ENCODE data around the gene ATP6V0B. TPM values are rescaled to one million over a fixed set of nuclear protein-coding genes. Genes with fewer than 3 reads are reported as not detected.
A peak's percentile ranks its signal among the peaks of the same experiment; 100 is the strongest.

ATP6V0B gene
- total and polyA plus RNA-seq, 2 of the 8 experiments (the other 6 are each of a cell fraction or from before 2014, with no cell fraction given) = 105 to 308 TPM

GRCh38 chr1:43974443-43975248 lies at the start of gene ATP6V0B (continued):
- TF ChIP-seq EZH2 (IDR thresholded peaks at IDR 0.05; ENCODE audit: low read depth, low read length, severe bottlenecking) = no peak
- TF ChIP-seq PHF8 (conservative IDR thresholded peaks at IDR 0.05; ENCODE audit: low read depth, low read length) = peak; percentile 83
- peak; percentile 93 for TF ChIP-seq KDM4A (IDR thresholded peaks at IDR 0.05; ENCODE audit: low read depth, low read length, severe bottlenecking)
- peak; percentile 45 for TF ChIP-seq POLR2AphosphoS5 (IDR thresholded peaks at IDR 0.05; ENCODE audit: low read depth, low read length)
- TF ChIP-seq, protein P1, sequence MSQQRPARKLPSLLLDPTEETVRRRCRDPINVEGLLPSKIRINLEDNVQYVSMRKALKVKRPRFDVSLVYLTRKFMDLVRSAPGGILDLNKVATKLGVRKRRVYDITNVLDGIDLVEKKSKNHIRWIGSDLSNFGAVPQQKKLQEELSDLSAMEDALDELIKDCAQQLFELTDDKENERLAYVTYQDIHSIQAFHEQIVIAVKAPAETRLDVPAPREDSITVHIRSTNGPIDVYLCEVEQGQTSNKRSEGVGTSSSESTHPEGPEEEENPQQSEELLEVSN (IDR thresholded peaks at IDR 0.05) = peak; percentile 87
- TF ChIP-seq POLR2A (IDR thresholded peaks at IDR 0.05; ENCODE audit: control extremely low read depth in 1 of 2, low read depth in 2 of 2, low read length in 2 of 2) = peak in 1 of 2 experiments; percentile 73; a peak in 2 of 3 replicates
- no peak for TF ChIP-seq HDAC6 (IDR thresholded peaks at IDR 0.05; ENCODE audit: low read depth, low read length)
- peak; percentile 81; the same call in 1 of the 2 replicates for TF ChIP-seq RBBP5 (IDR thresholded peaks at IDR 0.05; ENCODE audit: borderline replicate concordance, low read depth, low read length)
- TF ChIP-seq MAFK (IDR thresholded peaks at IDR 0.05; ENCODE audit: low read depth, low read length) = no peak
- TF ChIP-seq SP4 (IDR thresholded peaks at IDR 0.05; ENCODE audit: low read length) = no peak
- TF ChIP-seq JUN (IDR thresholded peaks at IDR 0.05; ENCODE audit: low read depth, low read length) = no peak
- no peak for TF ChIP-seq CTBP2 (IDR thresholded peaks at IDR 0.05; ENCODE audit: borderline replicate concordance, insufficient read depth, insufficient read length, low read length)
- TF ChIP-seq SUZ12 (IDR thresholded peaks at IDR 0.05; ENCODE audit: low read length) = no peak
- TF ChIP-seq KDM1A (IDR thresholded peaks at IDR 0.05; ENCODE audit: borderline replicate concordance, low read length) = no peak
- TF ChIP-seq ATF3 (IDR thresholded peaks at IDR 0.05; ENCODE audit: insufficient read depth, low read depth, low read length) = peak; percentile 99
- no peak for TF ChIP-seq GTF2F1 (IDR thresholded peaks at IDR 0.05; ENCODE audit: borderline replicate concordance, low read depth, low read length)
- TF ChIP-seq SRF (IDR thresholded peaks at IDR 0.05; ENCODE audit: low read depth, low read length) = peak; percentile 76
- no peak for TF ChIP-seq SIRT6 (IDR thresholded peaks at IDR 0.05; ENCODE audit: low read length)
- TF ChIP-seq CREB1 (IDR thresholded peaks at IDR 0.05) = peak; percentile 98
- no peak for TF ChIP-seq JUND (IDR thresholded peaks at IDR 0.05; ENCODE audit: low read length)
- TF ChIP-seq, protein P2, sequence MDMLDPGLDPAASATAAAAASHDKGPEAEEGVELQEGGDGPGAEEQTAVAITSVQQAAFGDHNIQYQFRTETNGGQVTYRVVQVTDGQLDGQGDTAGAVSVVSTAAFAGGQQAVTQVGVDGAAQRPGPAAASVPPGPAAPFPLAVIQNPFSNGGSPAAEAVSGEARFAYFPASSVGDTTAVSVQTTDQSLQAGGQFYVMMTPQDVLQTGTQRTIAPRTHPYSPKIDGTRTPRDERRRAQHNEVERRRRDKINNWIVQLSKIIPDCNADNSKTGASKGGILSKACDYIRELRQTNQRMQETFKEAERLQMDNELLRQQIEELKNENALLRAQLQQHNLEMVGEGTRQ (IDR thresholded peaks at IDR 0.05; ENCODE audit: low read length) = peak; percentile 99
- TF ChIP-seq ASH2L (IDR thresholded peaks at IDR 0.05; ENCODE audit: low read length) = peak; percentile 78
- no peak for TF ChIP-seq BCL11A (IDR thresholded peaks at IDR 0.05; ENCODE audit: low read depth in 2 of 2, low read length in 2 of 2)
